Sigmoid colon (tissue), 7 donors: ENCODE data around the gene PPP1R10. TPM values are rescaled to one million over a fixed set of nuclear protein-coding genes. Genes with fewer than 3 reads are reported as not detected.
A peak's percentile ranks its signal among the peaks of the same experiment; 100 is the strongest.

Source experiments
- DNase-seq: peaks from one replicate; pipeline ENCODE4 v3.0.0-alpha.2; 2019
- H3K27ac ChIP-seq, 4 donors: fragments of 200-600 bp; sonication (generic); one replicate each; pipeline ENCODE4 v1.5.1; 2016 to 2019; ENCODE audit warnings: mild to moderate bottlenecking in 1 of 4
- H3K27me3 ChIP-seq, 3 donors: fragments of 200-600 bp; sonication (generic); one replicate each; pipeline ENCODE4 v1.5.1; 2019; ENCODE audit warnings: mild to moderate bottlenecking in 1 of 3
- H3K36me3 ChIP-seq, 4 donors: fragments of 200-600 bp; sonication (generic); one replicate each; pipeline ENCODE4 v1.5.1; 2016 to 2019
- H3K4me1 ChIP-seq, 4 donors: fragments of 200-600 bp; sonication (generic); one replicate each; pipeline ENCODE4 v1.5.1; 2017 to 2019
- H3K4me3 ChIP-seq, 4 donors: fragments of 200-600 bp; sonication (generic); one replicate each; pipeline ENCODE4 v1.5.1; 2017 to 2019; ENCODE audit warnings: mild to moderate bottlenecking in 2 of 4, moderate library complexity in 1 of 4
- H3K9me3 ChIP-seq, 4 donors: fragments of 200-600 bp in 3 of 4; sonication (generic) in 3 of 4; one replicate each; pipeline versions ENCODE4 v1.5.1 to v1.6.1; 2013 to 2019
- EP300 ChIP-seq, 4 donors: sonication (generic); formaldehyde crosslinking; IDR thresholded peaks; one replicate each; pipeline ENCODE4 v1.6.1; 2017; ENCODE audit warnings: antibody characterized with exemption in 4 of 4
- POLR2A ChIP-seq, 2 donors: fragments of 450-650 bp; IDR thresholded peaks; one replicate each; pipeline ENCODE4 v1.6.1; 2016; ENCODE audit warnings: antibody characterized with exemption in 2 of 2, mild to moderate bottlenecking in 2 of 2, moderate library complexity in 2 of 2
- POLR2AphosphoS5 ChIP-seq, 4 donors: sonication (generic); formaldehyde crosslinking; IDR thresholded peaks; one replicate each; pipeline ENCODE4 v1.6.1; 2017; ENCODE audit warnings: antibody characterized with exemption in 4 of 4
- WGBS, 2 donors: extraction: QIAGEN DNeasy Blood & Tissue Kit; methylation state at CpG; one replicate each; pipeline ENCODE4 v1.1.7; 2013; 5-methylcytosine and 5-hydroxymethylcytosine counted together
- intact Hi-C: fragments of 100-400 bp; cut with DNase I; formaldehyde crosslinking; loops from one replicate; pipeline ENCODE4 v1.15.1; 2023
- polyA plus RNA-seq, 3 donors: library from polyadenylated mRNA; stranded (reverse); fragments of 200-250 nt; gene quantifications; one replicate each; pipeline ENCODE4 v1.2.3, GENCODE V29; 2013
- total RNA-seq, 4 donors: library from RNA; depleted of rRNA; stranded (reverse); fragments of >200 nt; gene quantifications; one replicate each; pipeline ENCODE4 v1.1.0, GENCODE V29; 2016
- TF ChIP-seq, protein P1 (sequence below), 4 experiments: fragments of 450-650 bp in 3 of 4; fragments of 200-600 bp in 1 of 4; IDR thresholded peaks; one replicate each; pipeline ENCODE4 v1.5.1; 2016 to 2019; ENCODE audit warnings: antibody characterized with exemption in 4 of 4, mild to moderate bottlenecking in 3 of 4, moderate library complexity in 2 of 4
- donor health status: healthy with polysubstance abuse.
- donor health status: Bipolar disorder and iron deficiency.
- donor health status: healthy.

Gene PPP1R10
- total and polyA plus RNA-seq, 7 donors = 13.8 to 30.6 (median 26.8) TPM

DNA sequence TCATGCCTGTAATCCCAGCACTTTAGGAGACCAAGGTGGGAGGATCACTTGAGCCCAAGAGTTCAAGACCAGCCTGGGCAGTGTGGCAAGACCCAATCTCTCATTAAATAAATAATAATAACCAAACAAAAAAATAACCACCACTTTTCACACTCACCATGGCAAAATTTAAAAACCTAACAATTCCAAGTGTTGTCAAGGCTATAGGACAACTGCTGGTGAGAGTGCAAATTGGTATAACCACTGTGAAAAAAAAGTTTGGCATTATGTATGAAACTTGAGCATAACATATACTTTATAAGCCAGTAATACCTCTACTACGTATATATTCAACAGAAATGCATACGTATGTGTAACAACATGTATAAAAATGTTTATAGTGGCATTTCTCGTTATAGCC lies 56.1 kb downstream of the PPP1R10 start:
- no peaks in the 10 kb centered on the region for H3K9me3 ChIP-seq
- WGBS, 2 donors = 94 to 95% methylated on average over 3 of the region's 3 CpGs
- H3K4me3 ChIP-seq = no peak overlapping the region
- TF ChIP-seq POLR2AphosphoS5 (IDR thresholded peaks at IDR 0.05) (no peak), POLR2A (IDR thresholded peaks at IDR 0.05) (no peak), EP300 (IDR thresholded peaks at IDR 0.05) (no peak)
- TF ChIP-seq, protein P1, sequence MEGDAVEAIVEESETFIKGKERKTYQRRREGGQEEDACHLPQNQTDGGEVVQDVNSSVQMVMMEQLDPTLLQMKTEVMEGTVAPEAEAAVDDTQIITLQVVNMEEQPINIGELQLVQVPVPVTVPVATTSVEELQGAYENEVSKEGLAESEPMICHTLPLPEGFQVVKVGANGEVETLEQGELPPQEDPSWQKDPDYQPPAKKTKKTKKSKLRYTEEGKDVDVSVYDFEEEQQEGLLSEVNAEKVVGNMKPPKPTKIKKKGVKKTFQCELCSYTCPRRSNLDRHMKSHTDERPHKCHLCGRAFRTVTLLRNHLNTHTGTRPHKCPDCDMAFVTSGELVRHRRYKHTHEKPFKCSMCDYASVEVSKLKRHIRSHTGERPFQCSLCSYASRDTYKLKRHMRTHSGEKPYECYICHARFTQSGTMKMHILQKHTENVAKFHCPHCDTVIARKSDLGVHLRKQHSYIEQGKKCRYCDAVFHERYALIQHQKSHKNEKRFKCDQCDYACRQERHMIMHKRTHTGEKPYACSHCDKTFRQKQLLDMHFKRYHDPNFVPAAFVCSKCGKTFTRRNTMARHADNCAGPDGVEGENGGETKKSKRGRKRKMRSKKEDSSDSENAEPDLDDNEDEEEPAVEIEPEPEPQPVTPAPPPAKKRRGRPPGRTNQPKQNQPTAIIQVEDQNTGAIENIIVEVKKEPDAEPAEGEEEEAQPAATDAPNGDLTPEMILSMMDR (IDR thresholded peaks at IDR 0.05) = no peak
- no peak for DNase-seq
- H3K27ac ChIP-seq = no peak overlapping the region
- H3K4me1 ChIP-seq = peaks cover 0 to 17% (median 10%) of the 10 kb centered on the region in 4 donors
- H3K27me3 ChIP-seq = no peaks in the 10 kb centered on the region
- H3K36me3 ChIP-seq = peaks cover 0 to 18% (median 9%) of the 10 kb centered on the region in 4 donors
- intact Hi-C loops = no loop called here

- Histone ChIP-seq H3K27ac (peak overlapping the region; percentile 96 to 100 (median 98)), H3K4me3 (peak overlapping the region; percentile 77 to 94 (median 85)), H3K27me3 (no peaks in the 10 kb centered on the region), H3K36me3 (peaks cover 9 to 31% (median 17%) of the 10 kb centered on the region in 4 donors), H3K4me1 (peaks cover 0 to 28% (median 21%) of the 10 kb centered on the region in 4 donors), H3K9me3 (no peaks in the 10 kb centered on the region)
- DNase-seq = no peak
- 1% methylated on average over 6 of the region's 6 CpGs for WGBS, 2 donors
- intact Hi-C loops = loop anchor here (2.0 kb wide), 1 partner anchor 13 kb away; the partner anchor contains the start of gene ABCF1
- TF ChIP-seq EP300 (IDR thresholded peaks at IDR 0.05) (no peak), POLR2AphosphoS5 (IDR thresholded peaks at IDR 0.05) (no peak), POLR2A (IDR thresholded peaks at IDR 0.05) (no peak)
- TF ChIP-seq, protein P1 (IDR thresholded peaks at IDR 0.05) = no peak
These were observed 59.4 kb downstream of the PPP1R10 start for GRCh38 chr6:30557683-30557981.

DNA sequence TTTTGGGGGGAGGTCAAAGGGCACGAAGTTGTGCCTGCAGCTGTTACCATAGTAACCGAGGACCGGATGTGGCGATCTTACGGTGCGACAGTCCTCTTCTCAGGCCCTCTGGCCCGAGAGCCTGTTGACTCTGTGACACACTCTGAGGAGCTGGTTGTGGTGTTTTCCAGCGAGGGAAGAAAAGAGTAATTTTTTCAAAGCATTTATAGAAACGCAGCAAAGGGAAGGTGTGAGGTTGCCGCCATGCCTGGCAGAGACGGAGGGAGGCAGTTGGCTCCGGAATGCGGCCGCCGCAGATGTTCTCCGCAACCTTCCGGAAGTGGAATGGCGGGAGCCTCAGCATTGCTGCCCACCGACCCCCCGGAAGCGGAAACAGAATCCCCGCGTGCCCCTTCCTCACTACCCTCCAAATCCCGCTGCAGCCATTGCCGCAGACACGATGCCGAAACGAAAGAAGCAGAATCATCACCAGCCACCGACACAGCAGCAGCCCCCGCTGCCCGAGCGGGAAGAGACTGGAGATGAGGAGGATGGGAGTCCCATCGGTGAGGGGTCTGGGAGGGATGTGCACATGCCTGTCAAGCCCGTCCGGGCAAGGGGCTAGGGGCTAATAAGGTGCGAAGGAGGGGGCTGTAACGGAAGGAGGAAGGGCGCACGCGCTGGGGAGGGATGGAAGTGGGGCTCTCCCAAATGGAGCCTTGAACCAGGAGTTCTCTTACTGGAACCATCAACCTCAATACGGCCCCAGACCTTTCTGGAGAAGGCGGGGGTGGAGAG lies 59.9 kb downstream of the PPP1R10 start, which contains the start of gene PRR3:
Gene PRR3 (plus strand): TSS at position 390 of the 777 bp plus-strand sequence. CDS start 50 bp downstream, at position 440.
- intact Hi-C loops = loop anchor here (2.0 kb wide), 1 partner anchor 14 kb away; the partner anchor contains the start of gene ABCF1
- 0 to 1% methylated on average over 42 of the region's 42 CpGs for WGBS, 2 donors
- DNase-seq = peak; percentile 95

DNA sequence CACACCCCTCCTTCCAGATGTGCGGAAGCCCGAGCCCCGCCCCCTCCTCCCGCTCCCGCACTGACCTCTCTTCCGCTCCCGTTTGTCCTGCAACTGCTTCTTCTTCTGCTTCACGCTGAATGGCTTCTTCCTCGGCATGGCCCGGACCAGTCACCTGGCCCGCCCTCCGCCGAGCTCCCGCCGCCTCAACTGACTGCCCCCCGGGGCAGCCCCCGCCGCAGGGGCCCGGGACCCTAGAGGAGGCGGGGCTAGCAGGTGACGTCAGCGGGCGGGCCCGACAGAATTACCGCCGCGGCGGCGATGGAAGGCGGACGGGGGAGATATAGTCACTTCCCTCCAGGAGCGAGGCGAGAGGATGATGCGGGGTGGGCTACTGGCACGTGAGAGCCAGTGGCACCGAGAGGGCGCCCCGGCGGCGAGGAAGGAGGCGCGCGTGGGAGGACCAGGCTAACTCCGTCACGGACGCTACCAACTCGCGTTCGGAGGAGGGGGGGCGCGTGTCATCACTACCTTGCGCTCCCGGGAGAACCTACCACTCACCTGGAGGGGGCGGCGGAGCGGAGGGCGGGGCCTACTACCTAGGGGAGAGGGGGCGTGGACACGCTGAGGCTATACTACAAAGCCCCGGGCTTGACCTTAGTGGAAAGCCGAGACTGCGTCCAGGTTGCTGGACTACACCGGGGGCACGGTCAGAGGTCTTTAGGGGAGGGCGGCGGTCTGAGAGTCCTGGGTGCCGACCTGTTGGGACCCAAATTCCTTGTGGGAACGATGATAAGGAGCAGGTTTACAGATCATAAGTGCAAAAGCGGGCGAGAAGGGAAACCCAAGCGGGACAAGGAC lies 60.8 kb downstream of the PPP1R10 start, which contains the start of gene GNL1:
Gene GNL1 (minus strand): TSS at position 424 of the 840 bp plus-strand sequence. CDS start 286 bp downstream, at position 138.
- Histone ChIP-seq H3K27me3 (no peaks in the 10 kb centered on the region), H3K36me3 (peaks cover 16 to 34% (median 20%) of the 10 kb centered on the region in 4 donors), H3K4me3 (peak within 1 kb of the TSS; percentile 77 to 94 (median 85)), H3K9me3 (no peaks in the 10 kb centered on the region), H3K27ac (peak within 1 kb of the TSS; percentile 96 to 100 (median 98)), H3K4me1 (peaks cover 0 to 28% (median 21%) of the 10 kb centered on the region in 4 donors)
- intact Hi-C loops = loop anchor here (2.0 kb wide), 1 partner anchor 15 kb away; the partner anchor contains the start of gene ABCF1
- TF ChIP-seq POLR2A (IDR thresholded peaks at IDR 0.05) (peak; percentile 5 to 23), EP300 (IDR thresholded peaks at IDR 0.05) (peak in 1 of 4 donors; percentile 5), POLR2AphosphoS5 (IDR thresholded peaks at IDR 0.05) (peak; percentile 65 to 91 (median 78))
- TF ChIP-seq, protein P1 (IDR thresholded peaks at IDR 0.05) = no peak
- WGBS, 2 donors = 0% methylated on average over 71 of the region's 71 CpGs
- peak; percentile 97 for DNase-seq

More for the DNA sequence above, 59.9 kb downstream of the PPP1R10 start, which contains the start of gene PRR3:
- H3K27me3 ChIP-seq = no peaks in the 10 kb centered on the region
- no peaks in the 10 kb centered on the region for H3K9me3 ChIP-seq
- TF ChIP-seq POLR2AphosphoS5 (IDR thresholded peaks at IDR 0.05) (peak; percentile 15 to 83 (median 70)), POLR2A (IDR thresholded peaks at IDR 0.05) (peak in 1 of 2 donors; percentile 24), EP300 (IDR thresholded peaks at IDR 0.05) (no peak)
- TF ChIP-seq, protein P1 (IDR thresholded peaks at IDR 0.05) = no peak
- H3K4me3 ChIP-seq = peak within 1 kb of the TSS; percentile 77 to 94 (median 85)
- H3K4me1 ChIP-seq = peaks cover 0 to 28% (median 21%) of the 10 kb centered on the region in 4 donors
- peak within 1 kb of the TSS; percentile 96 to 100 (median 98) for H3K27ac ChIP-seq
- H3K36me3 ChIP-seq = peaks cover 13 to 31% (median 18%) of the 10 kb centered on the region in 4 donors
